GM12878 (cell line): ENCODE data around the gene STRA6. TPM values are rescaled to one million over a fixed set of nuclear protein-coding genes. Genes with fewer than 3 reads are reported as not detected.

ENCODE experiments used
- ATAC-seq: fragments of 200-7000 bp; cut with Tn5 transposase; 3 replicates; pipeline ENCODE4 v1.9.1; 2020; ENCODE audit warnings: mild to moderate bottlenecking, moderate library complexity
- BruUV-seq: library from RNA; stranded (reverse); fragments of 400-500 nt; replicated peaks from 2 replicates; lab custom pipeline; 2021; lab: Mats Ljungman, UMichigan
- CTCF ChIA-PET: fragments of 300-600 bp; sonication (Branson Sonifier 250); formaldehyde crosslinking; extraction: SDS; loops from one replicate; lab custom pipeline; 2021; ENCODE audit warnings: inconsistent platforms; lab: Yijun Ruan, JAX
- POLR2A ChIA-PET: fragments of 350-600 bp; formaldehyde crosslinking; extraction: SDS; loops from one replicate; lab custom pipeline; 2021; ENCODE audit warnings: inconsistent platforms; lab: Charles Lee
- RAD21 ChIA-PET: fragments of 300-600 bp; sonication (Branson Sonifier 250); formaldehyde crosslinking; loops from one replicate; lab custom pipeline; 2023; ENCODE audit warnings: antibody characterized with exemption; ENCODE audit not compliant: unreplicated experiment; lab: Charles Lee
- SMC1A ChIA-PET: fragments of 300-600 bp; sonication (Branson Sonifier 250); formaldehyde crosslinking; loops from one replicate; lab custom pipeline; 2023; ENCODE audit not compliant: unreplicated experiment, uncharacterized antibody; lab: Charles Lee
- DNase-seq: peaks from one replicate; pipeline ENCODE4 v3.0.0-alpha.2; 2011; ENCODE audit warnings: low read depth, low spot score
- FAIRE-seq: peaks from 3 replicates; lab custom pipeline; 2011; peaks lifted over from hg19 to GRCh38; lab: Jason Lieb, UNC
- H2AFZ ChIP-seq: 2 replicates; pipeline ENCODE4 v1.6.0; 2011; ENCODE audit warnings: low read depth, low read length, control low read depth; ENCODE audit not compliant: control insufficient read depth
- H3K27ac ChIP-seq: 2 replicates; pipeline ENCODE4 v1.5.1; 2011; ENCODE audit warnings: control low read depth; ENCODE audit not compliant: control insufficient read depth, insufficient read depth
- H3K27me3 ChIP-seq, 2 experiments: replicated peaks in 1 of 2; 2 replicates each; pipeline versions ENCODE4 v1.6.0 to v1.6.1; 2011; ENCODE audit warnings: low read length in 1 of 2; ENCODE audit not compliant: control insufficient read depth in 2 of 2, insufficient read depth in 2 of 2
- H3K36me3 ChIP-seq, 2 experiments: 2 replicates each; pipeline ENCODE4 v1.5.1; 2011; ENCODE audit warnings: low read length in 1 of 2; ENCODE audit not compliant: control insufficient read depth in 2 of 2, insufficient read depth in 2 of 2
- H3K4me1 ChIP-seq: 2 replicates; pipeline ENCODE4 v1.6.1; 2011; ENCODE audit warnings: mild to moderate bottlenecking, low read length, moderate library complexity, mixed read lengths; ENCODE audit not compliant: control insufficient read depth, insufficient read depth
- H3K4me2 ChIP-seq: 2 replicates; pipeline ENCODE4 v1.6.0; 2011; ENCODE audit warnings: control low read depth; ENCODE audit not compliant: control insufficient read depth, insufficient read depth
- H3K4me3 ChIP-seq: fragments of 200-600 bp; sonication (generic); 2 replicates; pipeline ENCODE4 v1.5.1; 2016
- H3K79me2 ChIP-seq: 2 replicates; pipeline ENCODE4 v1.6.0; 2011; ENCODE audit warnings: low read length; ENCODE audit not compliant: control insufficient read depth, insufficient read depth
- H3K9ac ChIP-seq: 2 replicates; pipeline ENCODE4 v1.8.0; 2011; ENCODE audit warnings: low read length, control low read depth, mixed read lengths; ENCODE audit not compliant: control insufficient read depth, insufficient read depth
- H3K9me3 ChIP-seq: replicated peaks from 3 replicates; pipeline ENCODE4 v1.5.1; 2011; ENCODE audit warnings: mild to moderate bottlenecking, low read length; ENCODE audit not compliant: control insufficient read depth, insufficient read depth
- H4K20me1 ChIP-seq: 2 replicates; pipeline ENCODE4 v1.6.0; 2011; ENCODE audit not compliant: control insufficient read depth, insufficient read depth
- BACH1 ChIP-seq: fragments of 450-650 bp; IDR thresholded peaks from 2 replicates; pipeline ENCODE4 v1.6.1; 2017; ENCODE audit warnings: mild to moderate bottlenecking, borderline replicate concordance
- CBFB ChIP-seq: IDR thresholded peaks from 2 replicates; pipeline ENCODE4 v1.6.1; 2016; ENCODE audit warnings: antibody characterized with exemption, low read depth
- E2F8 ChIP-seq: fragments of 450-650 bp; IDR thresholded peaks from 2 replicates; pipeline ENCODE4 v1.6.1; 2018; ENCODE audit warnings: mild to moderate bottlenecking, low read depth, moderate library complexity; ENCODE audit not compliant: partially characterized antibody
- IKZF2 ChIP-seq, 2 experiments: fragments of 450-650 bp; IDR thresholded peaks; 2 replicates each; pipeline ENCODE4 v1.6.1; 2017; ENCODE audit warnings: mild to moderate bottlenecking in 2 of 2, moderate library complexity in 2 of 2
- NRF1 ChIP-seq: conservative IDR thresholded peaks from 2 replicates; pipeline ENCODE4 v1.6.1; 2011; ENCODE audit warnings: mild to moderate bottlenecking, low read depth, low read length, improper control_type of control experiment
- SIX5 ChIP-seq: IDR thresholded peaks from 2 replicates; pipeline ENCODE4 v1.6.1; 2011; ENCODE audit warnings: mild to moderate bottlenecking, low read depth, low read length, moderate library complexity; ENCODE audit not compliant: severe bottlenecking
- TARDBP ChIP-seq: IDR thresholded peaks from 2 replicates; pipeline ENCODE4 v1.6.1; 2016; ENCODE audit warnings: borderline replicate concordance
- WGBS: methylation state at CpG from one replicate; pipeline ENCODE4 v1.1.6; 2016; ENCODE audit warnings: low lambda C conversion rate; ENCODE audit not compliant: insufficient replicate concordance, insufficient coverage; ENCODE audit errors: missing lambda C conversion rate; 5-methylcytosine and 5-hydroxymethylcytosine counted together
- in situ Hi-C: fragments of 300-500 bp; cut with MboI; formaldehyde crosslinking; loops from 9 replicates; pipeline ENCODE4 v1.14.3; 2018; ENCODE audit warnings: mixed read lengths
- intact Hi-C: fragments of 100-400 bp; cut with micrococcal nuclease; formaldehyde crosslinking; loops from one replicate; pipeline ENCODE4 v1.14.2; 2022; ENCODE audit not compliant: unreplicated experiment
- polyA plus RNA-seq, 11 experiments: library from polyadenylated mRNA; depleted of rRNA in 4 of 11; unstranded in 6 of 11; stranded (reverse) in 5 of 11; fragments of >200 nt; fragmentation: Nextera tagmentation in 4 of 11; fragmentation: Illumina TruSeq in 1 of 11; extraction: Ambion mirVana in 4 of 11; extraction: Trizol in 1 of 11; gene quantifications; 1 replicate in 1 of 11; 2 replicates in 10 of 11; pipeline versions ENCODE4 v1.2.1 to v1.2.3, GENCODE V29; 2011 to 2016; ENCODE audit warnings: inconsistent platforms in 2 of 11, missing spikeins in 2 of 11, low read depth in 1 of 11
- total RNA-seq, 4 experiments: library from RNA; depleted of rRNA in 3 of 4; stranded (reverse); fragments of >200 nt in 3 of 4; fragmentation: Illumina TruSeq in 1 of 4; extraction: Trizol in 1 of 4; gene quantifications; 2 replicates each; pipeline versions ENCODE4 v1.2.1 to v1.2.3, GENCODE V29; 2013 to 2021
- TF ChIP-seq, protein P1 (sequence below): IDR thresholded peaks from 2 replicates; pipeline ENCODE4 v1.6.1; 2012; ENCODE audit warnings: mild to moderate bottlenecking, low read depth, low read length

The STRA6 gene
- total and polyA plus RNA-seq, 10 of the 15 experiments (the other 5 are each of a cell fraction or from before 2014, with no cell fraction given): 0.31 to 10.8 (median 5.8) TPM

DNA sequence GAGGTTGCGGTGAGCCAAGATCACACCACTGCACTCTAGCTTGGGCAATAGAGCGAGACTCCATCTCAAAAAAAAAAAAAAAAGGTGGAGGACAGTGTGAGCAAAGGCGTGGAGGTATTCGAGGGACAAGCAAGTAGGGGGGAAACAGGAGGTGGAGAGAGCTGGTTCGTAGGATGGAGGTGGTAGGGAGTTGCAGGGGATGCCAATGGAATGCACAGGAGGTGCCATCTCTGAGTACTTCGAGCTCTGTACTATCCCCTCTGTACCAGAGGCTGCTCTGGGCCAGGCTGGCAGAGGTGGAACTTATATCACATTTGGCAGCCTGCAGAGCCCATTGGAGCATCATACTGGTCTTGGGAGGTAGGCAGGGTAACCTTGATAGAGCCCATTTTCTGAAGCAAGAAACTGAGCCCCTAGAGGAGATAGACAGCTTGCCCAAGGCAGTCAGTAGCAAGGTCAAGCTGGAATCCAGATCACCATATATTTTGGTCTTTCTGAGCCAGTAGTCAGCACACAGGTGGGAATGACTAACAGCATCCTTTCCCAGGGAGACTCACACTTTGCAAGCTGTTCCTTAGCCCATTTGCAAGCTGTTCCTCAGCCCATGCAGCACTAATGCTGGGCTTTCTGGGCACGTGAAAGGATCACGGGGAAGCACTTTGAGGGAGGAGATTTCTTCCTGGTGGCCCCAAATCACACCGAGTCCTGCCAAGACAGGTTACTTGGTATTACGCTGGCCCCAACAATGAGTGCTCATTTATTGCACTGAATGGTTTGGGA is 24.4 kb upstream of the STRA6 start:
- POLR2A ChIA-PET: no interaction called here
- Histone ChIP-seq H3K79me2 (no peaks in the 10 kb centered on the region), H3K4me1 (no peaks in the 10 kb centered on the region), H3K27me3 (peaks cover 3 to 6% of the 10 kb centered on the region in 2 experiments), H3K27ac (no peak overlapping the region), H3K4me3 (no peak overlapping the region)
- FAIRE-seq (no peak), DNase-seq (no peak)
- SMC1A ChIA-PET: no interaction called here
- CTCF ChIA-PET: no interaction called here
- TF ChIP-seq NRF1: no peak
- no peak for TF ChIP-seq E2F8
- TF ChIP-seq SIX5: no peak
- TF ChIP-seq BACH1: no peak
- TF ChIP-seq CBFB: no peak
- no peak for TF ChIP-seq TARDBP
- TF ChIP-seq IKZF2 (IDR thresholded peaks at IDR 0.05): no peak
- TF ChIP-seq, protein P1, sequence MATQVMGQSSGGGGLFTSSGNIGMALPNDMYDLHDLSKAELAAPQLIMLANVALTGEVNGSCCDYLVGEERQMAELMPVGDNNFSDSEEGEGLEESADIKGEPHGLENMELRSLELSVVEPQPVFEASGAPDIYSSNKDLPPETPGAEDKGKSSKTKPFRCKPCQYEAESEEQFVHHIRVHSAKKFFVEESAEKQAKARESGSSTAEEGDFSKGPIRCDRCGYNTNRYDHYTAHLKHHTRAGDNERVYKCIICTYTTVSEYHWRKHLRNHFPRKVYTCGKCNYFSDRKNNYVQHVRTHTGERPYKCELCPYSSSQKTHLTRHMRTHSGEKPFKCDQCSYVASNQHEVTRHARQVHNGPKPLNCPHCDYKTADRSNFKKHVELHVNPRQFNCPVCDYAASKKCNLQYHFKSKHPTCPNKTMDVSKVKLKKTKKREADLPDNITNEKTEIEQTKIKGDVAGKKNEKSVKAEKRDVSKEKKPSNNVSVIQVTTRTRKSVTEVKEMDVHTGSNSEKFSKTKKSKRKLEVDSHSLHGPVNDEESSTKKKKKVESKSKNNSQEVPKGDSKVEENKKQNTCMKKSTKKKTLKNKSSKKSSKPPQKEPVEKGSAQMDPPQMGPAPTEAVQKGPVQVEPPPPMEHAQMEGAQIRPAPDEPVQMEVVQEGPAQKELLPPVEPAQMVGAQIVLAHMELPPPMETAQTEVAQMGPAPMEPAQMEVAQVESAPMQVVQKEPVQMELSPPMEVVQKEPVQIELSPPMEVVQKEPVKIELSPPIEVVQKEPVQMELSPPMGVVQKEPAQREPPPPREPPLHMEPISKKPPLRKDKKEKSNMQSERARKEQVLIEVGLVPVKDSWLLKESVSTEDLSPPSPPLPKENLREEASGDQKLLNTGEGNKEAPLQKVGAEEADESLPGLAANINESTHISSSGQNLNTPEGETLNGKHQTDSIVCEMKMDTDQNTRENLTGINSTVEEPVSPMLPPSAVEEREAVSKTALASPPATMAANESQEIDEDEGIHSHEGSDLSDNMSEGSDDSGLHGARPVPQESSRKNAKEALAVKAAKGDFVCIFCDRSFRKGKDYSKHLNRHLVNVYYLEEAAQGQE: no peak
- TF ChIP-seq, all 136 proteins: peak for 0
- WGBS: 19% methylated on average over 7 of the region's 10 CpGs
- Histone ChIP-seq H4K20me1 (no peaks in the 10 kb centered on the region), H3K9ac (no peak overlapping the region), H2AFZ (no peak overlapping the region), H3K36me3 (no peaks in the 10 kb centered on the region), H3K9me3 (no peaks in the 10 kb centered on the region), H3K4me2 (no peak overlapping the region)
- intact Hi-C loops: no loop called here
- in situ Hi-C loops: no loop called here
- no peak for ATAC-seq
- no TSS peak for BruUV-seq
- RAD21 ChIA-PET: no interaction called here
